CD4-positive, alpha-beta memory T cell (primary cell): ENCODE data around the gene THAP10. TPM values are rescaled to one million over a fixed set of nuclear protein-coding genes. Genes with fewer than 3 reads are reported as not detected.
A peak's percentile ranks its signal among the peaks of the same experiment; 100 is the strongest.
"Not testable (repeated sequence)": the region's sequence is repeated elsewhere in the genome, so short reads cannot be mapped to it uniquely, and the experiment has no call there.

ENCODE experiments used
- CTCF ChIA-PET: fragments of 350-600 bp; sonication (Branson Sonifier 250); formaldehyde crosslinking; loops from one replicate; lab custom pipeline; 2021; ENCODE audit warnings: inconsistent platforms; ENCODE audit not compliant: partially characterized antibody; lab: Charles Lee
- POLR2A ChIA-PET: fragments of 350-600 bp; sonication (Branson Sonifier 250); formaldehyde crosslinking; loops from one replicate; lab custom pipeline; 2021; ENCODE audit not compliant: partially characterized antibody; lab: Charles Lee
- DNase-seq, 5 donors: peaks; one replicate each; pipeline versions ENCODE4 v3.0.0 to v3.0.0-alpha.2; 2020 to 2022; ENCODE audit warnings: mixed read lengths in 1 of 5
- H3K27ac ChIP-seq: one replicate; pipeline ENCODE4 v1.7.0; 2013; ENCODE audit warnings: low read depth, low read length
- H3K27me3 ChIP-seq: 2 replicates; pipeline ENCODE4 v1.7.0; 2013; ENCODE audit warnings: mild to moderate bottlenecking, low read length, moderate library complexity; ENCODE audit not compliant: insufficient read depth
- H3K36me3 ChIP-seq: 2 replicates; pipeline ENCODE4 v1.7.0; 2013; ENCODE audit warnings: mild to moderate bottlenecking, low read length, moderate library complexity; ENCODE audit not compliant: insufficient read depth
- H3K4me1 ChIP-seq: 2 replicates; pipeline ENCODE4 v1.7.0; 2013; ENCODE audit warnings: mild to moderate bottlenecking, low read length, moderate library complexity; ENCODE audit not compliant: insufficient read depth
- H3K4me3 ChIP-seq, 2 donors: one replicate each; pipeline ENCODE4 v1.7.0; 2013; ENCODE audit warnings: low read length in 2 of 2, mild to moderate bottlenecking in 1 of 2
- H3K9me3 ChIP-seq, 2 donors: one replicate each; pipeline ENCODE4 v1.7.0; 2013; ENCODE audit warnings: low read length in 2 of 2, control low read depth in 1 of 2; ENCODE audit not compliant: control insufficient read depth in 1 of 2
- H3K27ac Mint-ChIP-seq, 7 donors: one replicate each; pipeline ENCODE4 v1.8.0; 2020 to 2021; ENCODE audit warnings: mixed read lengths in 7 of 7, mild to moderate bottlenecking in 6 of 7, inconsistent platforms in 3 of 7, moderate library complexity in 3 of 7
- H3K27me3 Mint-ChIP-seq, 2 donors: one replicate each; pipeline ENCODE4 v1.8.0; 2020 to 2021; ENCODE audit warnings: mixed read lengths in 2 of 2
- H3K36me3 Mint-ChIP-seq, 2 donors: one replicate each; pipeline ENCODE4 v1.8.0; 2020 to 2021; ENCODE audit warnings: mixed read lengths in 2 of 2, inconsistent platforms in 1 of 2, mild to moderate bottlenecking in 1 of 2
- H3K4me1 Mint-ChIP-seq, 4 donors: one replicate each; pipeline ENCODE4 v1.8.0; 2020 to 2021; ENCODE audit warnings: mixed read lengths in 4 of 4, mild to moderate bottlenecking in 1 of 4
- H3K4me3 Mint-ChIP-seq, 8 donors: one replicate each; pipeline ENCODE4 v1.8.0; 2020 to 2021; ENCODE audit warnings: mixed read lengths in 8 of 8, mild to moderate bottlenecking in 7 of 8, moderate library complexity in 6 of 8, inconsistent platforms in 3 of 8
- H3K9me3 Mint-ChIP-seq, 8 donors: one replicate each; pipeline ENCODE4 v1.8.0; 2020 to 2021; ENCODE audit warnings: mixed read lengths in 8 of 8, mild to moderate bottlenecking in 5 of 8, inconsistent platforms in 3 of 8, moderate library complexity in 1 of 8
- intact Hi-C: fragments of 100-400 bp; cut with micrococcal nuclease; formaldehyde crosslinking; loops from one replicate; pipeline ENCODE4 v1.15.1; 2023
- polyA plus RNA-seq, 2 donors: library from polyadenylated mRNA; unstranded; fragments of 300-500 nt; fragmentation: Illumina TruSeq; gene quantifications; one replicate each; pipeline ENCODE4 v1.2.3, GENCODE V29; 2021
- total RNA-seq, 2 experiments: library from RNA; stranded (reverse); gene quantifications; one replicate each; pipeline ENCODE4 v1.2.3, GENCODE V29; 2021

Gene THAP10
- total RNA-seq, result under 1 TPM; 0.36 to 0.41 TPM
- under 1 TPM; 0.12 to 0.31 TPM for polyA plus RNA-seq

DNA sequence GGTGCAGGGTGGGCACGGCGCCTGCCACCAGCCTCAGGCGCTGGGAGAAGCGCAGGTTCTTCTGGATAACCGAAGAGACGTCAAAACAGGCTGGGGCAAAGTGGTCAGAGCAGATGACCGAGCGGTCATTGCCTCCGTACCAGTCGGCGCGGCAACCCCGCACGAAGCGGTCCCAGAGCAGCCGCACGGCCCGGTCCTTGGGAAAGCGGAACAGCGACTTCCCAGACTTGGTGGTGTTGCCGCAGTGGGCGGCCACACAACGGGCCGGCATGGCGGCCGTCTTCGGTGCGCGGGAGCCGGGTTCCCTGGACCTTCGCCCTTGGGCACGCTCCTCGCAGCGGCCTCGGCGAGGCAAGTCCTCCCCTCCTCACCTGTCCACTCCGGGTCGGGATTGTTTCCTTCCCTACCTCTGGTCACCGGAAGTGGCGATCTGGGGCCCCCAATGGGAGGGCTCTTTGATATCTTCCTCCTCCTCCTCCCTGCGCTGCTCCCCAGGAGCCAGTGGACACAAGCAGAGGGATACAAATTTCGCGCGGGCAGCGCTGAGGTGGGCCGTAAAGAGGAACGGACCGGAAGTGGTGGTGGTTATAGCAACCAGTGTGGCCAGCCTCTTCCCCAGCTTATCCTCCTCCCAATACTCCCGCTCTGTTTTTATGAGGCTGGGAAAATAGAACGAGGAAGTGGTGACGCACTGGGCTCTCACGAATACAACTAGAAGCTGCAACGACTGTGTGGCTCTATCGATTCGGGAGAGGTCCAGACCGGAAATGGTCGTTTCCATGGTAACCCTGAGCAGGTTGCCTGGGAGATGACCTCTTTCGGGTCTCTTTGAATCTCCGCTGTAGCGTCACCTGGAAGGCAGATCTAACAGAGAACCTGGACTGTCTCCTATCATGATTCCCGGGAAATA lies at the start of gene THAP10, which contains the start of gene LRRC49:
Gene THAP10, minus strand, starts transcription at position 432 of the 910 bp plus-strand sequence. Its CDS starts 161 bp downstream, at position 271.
Gene LRRC49, plus strand, starts transcription at position 825 of the 910 bp plus-strand sequence. Its CDS starts 69 bp downstream, at position 894.
- ChIA-PET POLR2A (no interaction called here), CTCF (no interaction called here)
- Mint-ChIP-seq H3K27me3 (peaks cover 20 to 38% of the 10 kb centered on the region in 2 donors), H3K36me3 (no peaks in the 10 kb centered on the region), H3K4me3 (peak within 1 kb of the TSS; percentile 81 to 90 (median 86)), H3K27ac (peak within 1 kb of the TSS; percentile 37 to 93 (median 75)), H3K4me1 (peaks cover 13 to 20% (median 15%) of the 10 kb centered on the region in 4 donors), H3K9me3 (peaks cover 0 to 2% (median 0%) of the 10 kb centered on the region in 8 donors)
- Histone ChIP-seq H3K9me3 (no peaks in the 10 kb centered on the region), H3K27ac (no peak within 1 kb of the TSS), H3K4me3 (peak within 1 kb of the TSS; percentile 4 to 51), H3K36me3 (no peaks in the 10 kb centered on the region), H3K4me1 (peaks cover 14% of the 10 kb centered on the region), H3K27me3 (peaks cover 11% of the 10 kb centered on the region)
- intact Hi-C loops, result no loop called here
- DNase-seq, result peak; percentile 14 to 42 (median 33)

DNA sequence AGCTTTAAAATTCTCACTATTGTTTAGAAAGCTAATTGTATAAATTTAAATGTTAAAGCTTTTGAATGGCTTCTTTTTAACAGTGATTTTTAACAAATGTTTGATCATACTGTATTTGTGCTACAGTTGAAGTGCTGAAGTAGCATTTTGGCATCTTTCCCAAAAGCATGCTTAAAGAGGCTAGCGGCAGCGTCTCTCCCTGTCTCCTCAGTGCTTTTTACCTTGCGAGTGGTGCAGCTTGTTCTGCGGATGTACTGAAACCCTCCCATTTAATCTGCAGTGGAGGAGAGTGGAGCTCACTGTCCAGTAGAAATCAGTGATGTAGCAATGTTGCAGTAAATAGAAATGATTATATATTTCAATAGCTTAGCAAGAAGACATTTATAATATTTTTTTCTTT lies 44.1 kb upstream of the THAP10 start:
- intact Hi-C loops, result no loop called here
- Mint-ChIP-seq H3K27me3 (peaks cover 9 to 12% of the 10 kb centered on the region in 2 donors), H3K9me3 (no peaks in the 10 kb centered on the region), H3K36me3 (no peaks in the 10 kb centered on the region), H3K4me3 (no peak overlapping the region), H3K4me1 (no peaks in the 10 kb centered on the region), H3K27ac (no peak overlapping the region)
- no peaks in the 10 kb centered on the region for H3K9me3 ChIP-seq
- DNase-seq, result no peak
- POLR2A ChIA-PET, result no interaction called here
- no peaks in the 10 kb centered on the region for H3K4me1 ChIP-seq
- H3K36me3 ChIP-seq, result no peaks in the 10 kb centered on the region
- no peak overlapping the region for H3K4me3 ChIP-seq
- no peaks in the 10 kb centered on the region for H3K27me3 ChIP-seq
- H3K27ac ChIP-seq, result no peak overlapping the region
- CTCF ChIA-PET, result no interaction called here

DNA sequence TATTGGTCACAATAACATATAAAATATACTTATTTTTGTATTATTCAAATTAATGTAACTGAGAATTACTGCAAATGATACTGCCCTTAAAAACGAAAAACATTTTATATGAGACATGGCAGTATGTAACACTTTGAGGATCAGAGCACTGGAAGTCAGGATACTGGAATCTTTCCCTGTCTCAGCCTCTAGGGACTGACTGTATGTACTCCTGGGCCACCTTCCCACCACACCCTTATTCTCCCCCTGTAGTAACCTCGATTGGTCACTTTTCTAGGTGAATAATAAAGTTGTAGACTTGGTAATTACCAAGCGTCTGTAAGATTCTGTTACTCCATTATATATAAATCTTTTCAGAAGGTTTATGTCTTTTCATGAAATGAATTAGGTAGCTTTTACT lies 43.4 kb upstream of the THAP10 start:
- no peak for DNase-seq
- Mint-ChIP-seq H3K4me3 (no peak overlapping the region), H3K27ac (no peak overlapping the region), H3K36me3 (no peaks in the 10 kb centered on the region), H3K4me1 (no peaks in the 10 kb centered on the region), H3K9me3 (no peaks in the 10 kb centered on the region), H3K27me3 (peaks cover 9 to 12% of the 10 kb centered on the region in 2 donors)
- ChIA-PET POLR2A (no interaction called here), CTCF (no interaction called here)
- Histone ChIP-seq H3K4me3 (no peak overlapping the region), H3K27me3 (no peaks in the 10 kb centered on the region), H3K27ac (no peak overlapping the region), H3K4me1 (no peaks in the 10 kb centered on the region), H3K36me3 (no peaks in the 10 kb centered on the region), H3K9me3 (no peaks in the 10 kb centered on the region)
- intact Hi-C loops, result no loop called here

DNA sequence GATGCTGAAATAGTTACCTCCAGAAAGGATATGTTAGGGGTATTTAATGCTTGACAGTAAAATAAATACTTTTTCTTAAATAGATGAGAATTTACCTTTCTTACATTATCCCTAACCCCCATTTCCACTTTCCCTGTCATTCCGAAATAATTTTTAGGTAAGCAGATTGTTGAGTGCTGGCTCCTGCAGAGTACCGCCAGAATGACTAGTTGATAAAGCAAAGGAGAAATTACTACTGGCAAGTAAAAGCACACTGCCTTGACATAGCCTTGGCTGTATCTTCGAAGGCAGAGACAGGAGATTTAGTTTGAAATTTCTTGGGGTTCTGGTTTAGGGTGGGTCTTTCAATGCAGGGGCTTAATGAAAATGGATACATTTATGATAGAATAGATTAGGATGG lies 41.2 kb upstream of the THAP10 start:
- intact Hi-C loops, result no loop called here
- no peak for DNase-seq
- POLR2A ChIA-PET, result no interaction called here
- Mint-ChIP-seq H3K27me3 (peaks cover 11 to 14% of the 10 kb centered on the region in 2 donors), H3K27ac (no peak overlapping the region), H3K4me1 (no peaks in the 10 kb centered on the region), H3K36me3 (no peaks in the 10 kb centered on the region), H3K9me3 (peaks cover 0 to 7% (median 0%) of the 10 kb centered on the region in 8 donors), H3K4me3 (no peak overlapping the region)
- Histone ChIP-seq H3K27me3 (no peaks in the 10 kb centered on the region), H3K4me1 (no peaks in the 10 kb centered on the region), H3K4me3 (no peak overlapping the region), H3K36me3 (no peaks in the 10 kb centered on the region), H3K27ac (no peak overlapping the region), H3K9me3 (no peaks in the 10 kb centered on the region)
- CTCF ChIA-PET, result no interaction called here

DNA sequence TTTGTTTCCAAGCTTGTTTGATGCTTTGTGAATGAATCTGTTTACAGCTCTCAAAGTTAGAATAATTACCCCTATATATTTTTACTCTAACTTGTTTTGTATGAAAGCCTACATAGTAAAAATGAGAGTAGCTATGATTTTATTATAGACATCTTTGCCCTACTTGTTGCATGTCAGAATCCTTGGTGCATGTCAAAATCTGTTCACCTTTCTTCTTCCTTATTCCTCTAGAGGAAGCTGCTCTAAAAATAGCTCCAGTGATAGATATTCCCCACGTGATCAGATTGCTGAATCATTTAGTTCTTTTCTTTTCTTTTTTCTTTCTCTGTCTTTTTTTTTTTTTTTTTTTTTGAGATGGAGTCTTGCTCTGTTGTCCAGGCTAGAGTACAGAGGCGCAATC lies 40.2 kb upstream of the THAP10 start:
- no peaks in the 10 kb centered on the region for H3K9me3 ChIP-seq
- peaks cover 0 to 7% (median 0%) of the 10 kb centered on the region in 8 donors for H3K9me3 Mint-ChIP-seq
- ChIA-PET CTCF (no interaction called here), POLR2A (no interaction called here)
- peaks cover 11 to 14% of the 10 kb centered on the region in 2 donors for H3K27me3 Mint-ChIP-seq
- intact Hi-C loops, result no loop called here
- no peak overlapping the region for H3K27ac ChIP-seq
- H3K36me3 ChIP-seq, result no peaks in the 10 kb centered on the region
- H3K4me1 ChIP-seq, result no peaks in the 10 kb centered on the region
- H3K27ac Mint-ChIP-seq, result no peak overlapping the region
- H3K4me3 Mint-ChIP-seq, result no peak overlapping the region
- no peaks in the 10 kb centered on the region for H3K27me3 ChIP-seq
- no peak for DNase-seq
- H3K36me3 Mint-ChIP-seq, result no peaks in the 10 kb centered on the region
- no peak overlapping the region for H3K4me3 ChIP-seq
- no peaks in the 10 kb centered on the region for H3K4me1 Mint-ChIP-seq

DNA sequence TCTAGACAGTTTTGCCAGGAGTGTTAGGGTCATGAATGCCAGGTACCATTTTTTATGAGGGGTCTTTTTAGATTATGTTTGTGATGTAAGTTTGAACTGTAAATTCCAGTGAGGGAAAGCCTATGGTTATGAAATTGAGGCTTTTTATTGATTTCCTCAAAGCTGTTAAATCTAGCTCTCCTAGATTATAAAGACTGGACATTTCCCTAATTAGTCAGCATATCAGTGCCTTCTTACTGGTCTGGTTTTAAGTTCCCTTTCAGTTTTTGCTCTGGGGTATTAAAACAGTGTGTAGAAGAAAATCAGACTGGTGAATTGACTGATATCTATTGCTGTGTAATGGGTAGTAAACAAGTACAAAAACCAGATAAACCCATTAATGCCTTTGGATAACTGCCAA lies 39.6 kb upstream of the THAP10 start:
- intact Hi-C loops, result no loop called here
- Histone ChIP-seq H3K4me1 (no peaks in the 10 kb centered on the region), H3K4me3 (no peak overlapping the region), H3K36me3 (no peaks in the 10 kb centered on the region), H3K9me3 (no peaks in the 10 kb centered on the region), H3K27ac (no peak overlapping the region), H3K27me3 (no peaks in the 10 kb centered on the region)
- no peak for DNase-seq
- CTCF ChIA-PET, result no interaction called here
- Mint-ChIP-seq H3K27ac (no peak overlapping the region), H3K36me3 (no peaks in the 10 kb centered on the region), H3K4me3 (no peak overlapping the region), H3K27me3 (peaks cover 12 to 14% of the 10 kb centered on the region in 2 donors), H3K4me1 (peaks cover 0 to 3% (median 0%) of the 10 kb centered on the region in 4 donors), H3K9me3 (peaks cover 0 to 7% (median 0%) of the 10 kb centered on the region in 8 donors)
- POLR2A ChIA-PET, result no interaction called here

DNA sequence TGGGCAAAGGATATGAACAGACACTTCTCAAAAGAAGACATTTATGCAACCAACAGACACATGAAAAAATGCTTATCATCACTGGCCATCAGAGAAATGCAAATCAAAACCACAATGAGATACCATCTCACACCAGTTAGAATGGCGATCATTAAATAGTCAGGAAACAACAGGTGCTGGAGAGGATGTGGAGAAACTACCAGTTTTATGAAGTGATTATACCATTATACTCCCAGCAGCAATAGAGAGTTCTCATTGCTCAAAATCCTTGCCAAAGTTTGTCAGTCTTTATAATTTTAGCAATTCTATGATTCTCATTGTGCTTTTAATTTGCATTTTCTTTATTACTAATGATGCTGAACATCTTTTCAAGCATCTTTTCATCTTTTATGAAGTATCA lies 34.7 kb upstream of the THAP10 start:
- H3K4me3 ChIP-seq, H3K36me3 Mint-ChIP-seq, H3K27ac ChIP-seq, intact Hi-C loops, H3K9me3 ChIP-seq, H3K9me3 Mint-ChIP-seq, CTCF ChIA-PET, POLR2A ChIA-PET, H3K4me1 ChIP-seq, H3K36me3 ChIP-seq, DNase-seq, H3K4me3 Mint-ChIP-seq, H3K27me3 ChIP-seq, H3K4me1 Mint-ChIP-seq, H3K27ac Mint-ChIP-seq: not testable (repeated sequence)
- H3K27me3 Mint-ChIP-seq, result peaks cover 11 to 25% of the 10 kb centered on the region in 2 donors
